SK-N-SH (cell line): ENCODE data around the gene TBC1D13.

Experiments used
- CTCF ChIP-seq: fragments of 200-600 bp; sonication (generic); IDR thresholded peaks from 2 replicates; pipeline ENCODE4 v1.6.1; 2017; ENCODE audit warnings: antibody characterized with exemption, mild to moderate bottlenecking, moderate library complexity
- EP300 ChIP-seq, 2 experiments: IDR thresholded peaks; 2 replicates each; pipeline versions ENCODE4 v1.4.0 to v1.6.1; 2012; ENCODE audit warnings: borderline replicate concordance in 1 of 2, low read depth in 1 of 2, low read length in 1 of 2
- GABPA ChIP-seq: IDR thresholded peaks from 2 replicates; pipeline ENCODE4 v1.4.0; 2012; ENCODE audit warnings: low read depth, mild to moderate bottlenecking
- NRF1 ChIP-seq: IDR thresholded peaks from 2 replicates; pipeline ENCODE4 v1.6.1; 2012; ENCODE audit warnings: low read depth, mild to moderate bottlenecking, low read length

- TF ChIP-seq CTCF, result no peak
- no peak for TF ChIP-seq NRF1
- TF ChIP-seq GABPA, result no peak
- no peak for TF ChIP-seq EP300 (IDR thresholded peaks at IDR 0.05; ENCODE audit: borderline replicate concordance in 1 of 2, low read depth in 1 of 2, low read length in 1 of 2)
Measured at GRCh38 chr9:128824911-128825310, 37.9 kb downstream of the TBC1D13 start.
